MM.1S (cell line): Measurements from ENCODE around the gene ACKR2.

Source experiments
- EZH2phosphoT487 ChIP-seq: fragments of 300-600 bp; sonication (generic); IDR thresholded peaks from 2 replicates; pipeline ENCODE4 v1.6.1; 2018; ENCODE audit warnings: antibody characterized with exemption, low read length
- TF ChIP-seq, protein P1 (sequence below): fragments of 300-600 bp; sonication (generic); IDR thresholded peaks from 2 replicates; pipeline ENCODE4 v1.5.1; 2016; ENCODE audit warnings: antibody characterized with exemption, low read length, mixed read lengths

GRCh38 chr3:42853056-42853455, 43.8 kb downstream of the ACKR2 start:
- no peak for TF ChIP-seq EZH2phosphoT487
- TF ChIP-seq, protein P1, sequence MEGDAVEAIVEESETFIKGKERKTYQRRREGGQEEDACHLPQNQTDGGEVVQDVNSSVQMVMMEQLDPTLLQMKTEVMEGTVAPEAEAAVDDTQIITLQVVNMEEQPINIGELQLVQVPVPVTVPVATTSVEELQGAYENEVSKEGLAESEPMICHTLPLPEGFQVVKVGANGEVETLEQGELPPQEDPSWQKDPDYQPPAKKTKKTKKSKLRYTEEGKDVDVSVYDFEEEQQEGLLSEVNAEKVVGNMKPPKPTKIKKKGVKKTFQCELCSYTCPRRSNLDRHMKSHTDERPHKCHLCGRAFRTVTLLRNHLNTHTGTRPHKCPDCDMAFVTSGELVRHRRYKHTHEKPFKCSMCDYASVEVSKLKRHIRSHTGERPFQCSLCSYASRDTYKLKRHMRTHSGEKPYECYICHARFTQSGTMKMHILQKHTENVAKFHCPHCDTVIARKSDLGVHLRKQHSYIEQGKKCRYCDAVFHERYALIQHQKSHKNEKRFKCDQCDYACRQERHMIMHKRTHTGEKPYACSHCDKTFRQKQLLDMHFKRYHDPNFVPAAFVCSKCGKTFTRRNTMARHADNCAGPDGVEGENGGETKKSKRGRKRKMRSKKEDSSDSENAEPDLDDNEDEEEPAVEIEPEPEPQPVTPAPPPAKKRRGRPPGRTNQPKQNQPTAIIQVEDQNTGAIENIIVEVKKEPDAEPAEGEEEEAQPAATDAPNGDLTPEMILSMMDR: no peak
